Inflammatory macrophage treated with lipopolysaccharide for 1 hour (primary cell): Measurements from ENCODE around the gene SBK3.
"Not testable (repeated sequence)": the region's sequence is repeated elsewhere in the genome, so short reads cannot be mapped to it uniquely, and the experiment has no call there.

Source experiments
- DNase-seq, 2 donors: peaks; one replicate each; pipeline ENCODE4 v3.0.0-alpha.2; 2020 to 2022

Gene SBK3, protein sequence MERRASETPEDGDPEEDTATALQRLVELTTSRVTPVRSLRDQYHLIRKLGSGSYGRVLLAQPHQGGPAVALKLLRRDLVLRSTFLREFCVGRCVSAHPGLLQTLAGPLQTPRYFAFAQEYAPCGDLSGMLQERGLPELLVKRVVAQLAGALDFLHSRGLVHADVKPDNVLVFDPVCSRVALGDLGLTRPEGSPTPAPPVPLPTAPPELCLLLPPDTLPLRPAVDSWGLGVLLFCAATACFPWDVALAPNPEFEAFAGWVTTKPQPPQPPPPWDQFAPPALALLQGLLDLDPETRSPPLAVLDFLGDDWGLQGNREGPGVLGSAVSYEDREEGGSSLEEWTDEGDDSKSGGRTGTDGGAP

DNA sequence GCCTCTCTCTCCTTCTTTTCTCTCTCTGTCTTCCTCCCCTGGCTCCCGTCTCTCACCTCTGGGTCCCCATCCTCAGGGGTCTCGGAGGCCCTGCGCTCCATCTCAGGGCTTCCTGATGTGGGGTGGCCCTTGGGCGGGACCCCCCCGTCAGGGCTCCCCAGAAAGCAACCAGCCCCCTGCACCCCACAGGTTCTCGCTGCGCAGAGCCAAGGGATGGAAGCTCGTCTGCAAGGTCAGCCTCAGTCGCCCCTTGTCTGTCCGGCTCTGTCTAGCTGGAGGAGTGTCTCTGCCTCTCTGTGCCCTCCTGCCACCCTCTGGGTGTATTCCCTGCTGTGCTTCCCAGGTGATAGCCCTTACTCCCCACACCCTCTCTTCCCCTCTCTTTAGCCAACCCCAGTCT lies at the start of gene SBK3:
SBK3 (minus strand) TSS at position 101 of the 400 bp plus-strand sequence; CDS start at position 101, 0 bp downstream.
- DNase-seq: no peak

DNA sequence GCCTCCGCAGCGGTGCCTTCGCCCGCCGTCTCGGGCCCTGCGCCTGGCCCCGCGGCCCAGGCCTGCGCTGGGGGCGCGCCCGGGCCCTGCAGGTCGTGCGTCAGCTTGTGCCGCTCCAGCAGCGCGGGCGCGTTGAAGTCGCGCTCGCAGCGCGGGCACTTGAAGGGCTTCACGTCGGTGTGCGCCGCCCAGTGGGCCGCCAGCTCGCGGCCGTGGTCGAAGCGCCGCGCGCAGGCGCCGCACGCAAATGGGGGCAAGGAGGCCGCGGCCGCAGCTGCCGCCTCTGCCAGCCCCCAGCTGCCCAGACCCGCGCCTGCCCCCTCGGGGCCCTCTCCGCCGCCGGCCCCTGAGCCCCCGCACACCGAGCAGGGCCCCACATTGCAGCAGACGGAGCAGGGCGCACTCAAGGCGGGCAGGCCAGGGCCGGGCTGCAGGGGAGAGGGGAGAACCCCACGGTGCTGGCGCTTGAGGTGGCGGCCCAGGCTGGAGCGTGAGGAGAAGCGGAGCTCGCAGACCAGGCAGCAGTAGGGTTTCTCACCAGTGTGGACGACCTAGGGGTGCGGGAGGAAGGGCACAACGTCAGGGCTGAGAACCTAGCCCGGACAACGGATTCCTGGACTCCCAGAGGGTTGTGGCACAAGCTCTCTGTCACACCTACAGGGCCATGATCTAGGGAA lies 47.9 kb upstream of the SBK3 start:
- DNase-seq: no peak

- no peak for DNase-seq
These were observed 47.2 kb upstream of the SBK3 start for GRCh38 chr19:55592391-55593090.

GRCh38 chr19:55591555-55591954 lies 46.2 kb upstream of the SBK3 start:
- no peak for DNase-seq

- no peak for DNase-seq
These were observed 45.3 kb upstream of the SBK3 start for GRCh38 chr19:55590617-55591016.

DNA sequence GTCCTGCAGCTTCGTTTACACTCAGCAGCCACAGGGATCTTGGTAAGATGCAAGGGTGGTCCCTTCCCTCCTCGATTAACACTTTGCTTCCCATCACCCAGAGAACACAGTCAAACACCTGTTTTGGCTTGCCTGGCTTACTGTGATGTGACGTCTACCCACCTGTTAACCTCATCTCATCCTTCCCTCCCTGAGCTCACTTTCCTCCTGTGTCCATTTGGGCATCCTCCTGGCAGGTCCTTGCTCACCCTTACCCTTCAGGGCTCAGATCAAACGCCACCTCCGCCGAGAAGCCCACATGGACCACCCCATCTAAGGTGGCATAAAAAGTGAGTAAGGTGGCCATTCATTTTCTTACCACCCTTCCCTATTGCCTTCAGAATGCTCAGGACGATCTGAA lies 44.8 kb upstream of the SBK3 start:
- DNase-seq: no peak

DNA sequence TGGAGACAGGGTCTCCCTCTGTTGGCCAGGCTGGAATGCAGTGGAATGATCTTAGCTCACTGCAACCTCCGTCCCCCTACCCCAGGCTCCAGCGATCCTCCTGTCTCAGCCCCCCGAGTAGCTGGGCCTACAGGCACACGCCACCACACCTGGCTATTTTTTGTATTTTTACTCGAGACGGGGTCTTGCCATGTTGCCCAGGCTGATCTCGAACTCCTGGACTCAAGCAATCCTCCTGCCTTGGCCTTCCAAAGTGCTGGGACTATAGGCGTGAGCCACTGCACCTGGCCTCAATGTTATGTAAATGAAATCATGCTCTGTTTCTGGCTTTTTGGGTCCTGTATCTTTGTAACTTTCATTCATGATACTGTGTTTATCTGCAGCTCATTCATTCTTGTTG lies 43.4 kb upstream of the SBK3 start:
- DNase-seq: no peak

DNA sequence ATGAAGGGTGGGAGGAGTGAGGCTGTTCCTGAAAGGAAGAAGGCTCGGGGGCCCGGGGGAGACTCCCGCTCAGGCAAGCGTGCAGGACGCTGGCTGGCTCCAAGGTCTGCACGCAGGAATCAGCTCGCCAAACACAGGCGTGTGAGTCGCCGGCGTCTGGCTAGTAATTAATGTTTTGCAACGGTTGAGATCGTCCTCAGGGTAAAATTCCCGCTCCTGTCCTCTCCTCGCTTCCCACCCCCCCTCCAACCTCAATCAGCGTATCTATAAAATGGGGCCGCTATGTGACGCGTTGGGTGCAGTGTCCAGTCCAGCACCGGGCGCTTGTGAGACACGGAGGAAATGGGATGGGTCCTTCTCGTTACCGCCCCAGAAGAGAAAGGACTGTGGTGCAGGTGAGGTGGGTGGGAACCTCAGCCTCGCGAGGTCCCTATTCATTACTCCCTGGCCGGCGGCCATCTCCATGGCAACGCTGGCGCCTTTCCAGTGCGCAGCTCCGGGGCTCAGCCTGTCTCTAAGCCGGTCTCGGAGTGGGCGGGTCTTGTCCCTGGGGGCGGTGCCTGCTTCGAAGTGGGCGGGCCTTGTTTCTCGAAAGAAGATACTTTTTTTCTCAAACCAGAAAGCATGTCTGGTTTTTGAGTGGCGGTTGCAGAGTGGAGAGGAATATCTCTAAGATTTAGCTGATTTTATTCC lies 41.8 kb upstream of the SBK3 start:
- DNase-seq: peak; percentile 85 to 95

GRCh38 chr19:55585658-55586339 lies 40.5 kb upstream of the SBK3 start:
- no peak for DNase-seq

GRCh38 chr19:55584871-55585270 lies 39.5 kb upstream of the SBK3 start:
- no peak for DNase-seq

DNA sequence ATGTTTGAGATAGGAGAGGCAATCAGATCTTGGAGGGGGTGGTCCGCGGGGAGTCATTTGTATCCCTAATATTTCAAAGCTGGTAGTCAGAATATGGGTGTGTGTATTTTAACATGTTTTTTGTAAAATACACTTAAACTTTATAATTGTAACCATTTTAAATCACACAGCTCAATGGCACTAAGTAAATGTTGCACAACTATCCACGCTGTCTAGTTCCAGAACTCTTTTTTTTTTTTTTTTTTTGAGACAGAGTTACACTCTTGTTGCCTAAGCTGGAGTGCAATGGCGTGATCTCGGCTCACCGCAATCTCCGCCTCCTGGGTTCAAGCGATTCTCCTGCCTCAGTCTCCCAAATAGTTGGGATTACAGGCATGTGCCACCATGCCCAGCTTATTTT lies 38.6 kb upstream of the SBK3 start:
- not testable (repeated sequence) for DNase-seq

GRCh38 chr19:55582284-55582683 lies 36.9 kb upstream of the SBK3 start:
- not testable (repeated sequence) for DNase-seq

DNA sequence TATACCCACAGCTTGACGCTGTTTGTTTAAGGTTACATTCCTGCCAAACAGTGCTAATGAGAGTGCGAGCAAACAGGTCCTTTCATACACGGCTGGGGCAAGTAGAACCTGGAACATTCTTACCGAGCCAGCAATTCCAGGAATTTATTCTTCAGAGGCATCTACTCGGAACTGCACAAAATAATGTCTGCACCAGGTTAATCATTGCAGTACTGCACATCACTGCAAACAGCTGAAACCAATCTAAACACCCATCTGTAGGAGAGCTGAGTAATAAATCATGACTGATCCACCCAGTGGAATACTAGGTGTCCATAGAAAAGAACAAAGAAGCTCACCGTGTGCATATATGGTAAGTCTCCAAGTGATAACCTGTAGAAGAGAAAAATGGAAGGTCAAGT lies 36.5 kb upstream of the SBK3 start:
- no peak for DNase-seq

DNA sequence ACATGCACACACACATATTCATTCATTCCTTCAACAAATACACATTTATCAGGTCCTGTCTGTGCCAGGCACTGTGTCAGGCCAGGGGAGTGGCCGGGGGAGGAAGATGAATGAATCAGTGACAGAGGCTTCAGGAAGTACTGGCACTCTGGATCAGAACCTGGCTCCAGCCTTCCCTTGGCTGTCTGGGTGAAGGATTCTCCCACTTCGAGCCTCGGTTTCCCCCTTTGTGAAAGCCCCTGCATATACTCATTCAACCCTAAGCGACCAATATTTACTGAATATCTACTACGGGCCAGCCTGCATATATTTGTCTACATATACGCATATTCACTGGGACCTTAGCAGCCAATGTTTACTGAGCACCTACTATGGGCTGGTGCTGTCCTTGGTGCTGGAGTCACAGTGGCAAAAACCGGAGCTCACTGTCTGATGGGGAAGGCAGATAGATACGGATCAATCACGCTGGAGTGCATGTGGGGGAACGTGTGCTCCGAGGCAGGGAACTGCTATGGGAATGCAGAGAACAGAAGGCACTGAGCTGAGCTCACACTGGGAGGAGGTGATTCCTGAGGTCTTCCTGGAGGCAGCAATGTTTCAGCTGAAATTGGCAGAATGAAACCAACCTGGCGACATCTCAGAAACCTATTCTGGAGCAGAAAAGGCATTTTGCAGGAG lies 35.9 kb upstream of the SBK3 start:
- DNase-seq: no peak

DNA sequence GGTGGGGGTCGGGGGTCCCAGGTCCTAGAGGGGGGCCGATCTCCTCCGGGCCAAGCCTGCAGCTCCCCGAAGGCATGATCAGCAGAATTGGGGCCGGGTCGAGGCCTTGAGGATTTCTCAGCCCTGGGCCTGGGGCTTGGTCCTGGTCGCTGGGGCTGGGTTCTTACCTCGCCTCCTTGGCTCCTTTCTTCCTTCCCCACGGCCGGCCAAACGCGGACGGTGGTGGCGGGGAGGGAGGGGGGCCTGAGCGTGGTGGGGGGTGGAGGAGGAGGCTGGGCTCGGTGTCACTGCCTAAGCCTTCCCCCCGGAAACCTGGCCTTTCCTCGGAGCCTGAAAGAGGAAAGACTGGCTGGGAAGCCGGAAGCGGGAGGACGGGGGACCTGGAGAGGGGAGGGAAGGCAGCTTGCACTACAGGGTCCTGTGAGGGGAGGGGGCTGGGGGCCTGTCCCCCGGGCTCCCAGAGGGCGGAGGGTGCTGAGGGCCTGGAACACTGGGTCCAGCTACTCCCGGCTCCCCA lies 35.3 kb upstream of the SBK3 start, which contains the start of gene ZNF579:
ZNF579 (minus strand) TSS at position 221 of the 517 bp plus-strand sequence. CDS start 1,209 bp downstream, outside the sequence.
- DNase-seq: peak; percentile 72 to 86

DNA sequence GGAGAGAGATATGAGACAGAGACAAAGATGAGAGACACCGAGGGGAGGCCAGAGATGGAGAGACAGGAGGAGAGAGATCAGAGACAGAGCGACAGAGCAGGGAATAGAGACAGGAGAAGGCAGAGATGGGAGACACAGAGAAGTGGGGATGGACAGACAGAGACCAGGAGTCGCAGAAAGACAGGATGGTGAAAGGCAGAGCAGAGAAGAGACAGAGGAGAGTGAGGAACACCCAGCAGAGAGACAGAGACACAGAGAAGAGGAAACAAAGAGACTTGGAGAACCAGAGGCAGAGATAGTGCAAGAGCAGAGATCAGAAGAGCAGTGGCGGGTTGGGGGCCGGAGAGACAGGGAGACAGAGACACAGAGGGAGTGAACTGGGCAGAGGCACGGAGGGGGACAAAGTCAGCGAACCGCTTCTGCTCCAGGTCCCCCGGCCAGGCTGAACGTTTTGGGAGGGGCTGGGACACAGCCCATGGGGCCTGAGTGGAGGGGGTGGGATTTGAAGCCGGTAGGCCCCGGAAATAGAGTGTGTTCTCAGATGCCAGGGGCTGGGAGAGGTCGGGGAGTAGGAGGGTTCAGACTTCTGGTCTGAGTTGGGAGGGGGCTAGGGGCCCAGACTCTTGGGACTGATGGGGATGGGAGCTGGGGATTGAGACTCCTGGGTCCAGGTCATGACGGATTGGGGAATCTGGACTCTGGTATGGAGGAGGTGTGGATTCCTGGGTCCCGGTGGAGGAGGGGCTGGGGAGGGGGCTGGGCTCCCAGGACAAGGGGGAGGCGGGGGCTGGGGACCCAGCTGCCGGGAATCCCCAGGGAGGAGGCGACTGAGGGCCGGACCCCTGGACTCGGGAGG lies 34.7 kb upstream of the SBK3 start:
- DNase-seq: no peak

DNA sequence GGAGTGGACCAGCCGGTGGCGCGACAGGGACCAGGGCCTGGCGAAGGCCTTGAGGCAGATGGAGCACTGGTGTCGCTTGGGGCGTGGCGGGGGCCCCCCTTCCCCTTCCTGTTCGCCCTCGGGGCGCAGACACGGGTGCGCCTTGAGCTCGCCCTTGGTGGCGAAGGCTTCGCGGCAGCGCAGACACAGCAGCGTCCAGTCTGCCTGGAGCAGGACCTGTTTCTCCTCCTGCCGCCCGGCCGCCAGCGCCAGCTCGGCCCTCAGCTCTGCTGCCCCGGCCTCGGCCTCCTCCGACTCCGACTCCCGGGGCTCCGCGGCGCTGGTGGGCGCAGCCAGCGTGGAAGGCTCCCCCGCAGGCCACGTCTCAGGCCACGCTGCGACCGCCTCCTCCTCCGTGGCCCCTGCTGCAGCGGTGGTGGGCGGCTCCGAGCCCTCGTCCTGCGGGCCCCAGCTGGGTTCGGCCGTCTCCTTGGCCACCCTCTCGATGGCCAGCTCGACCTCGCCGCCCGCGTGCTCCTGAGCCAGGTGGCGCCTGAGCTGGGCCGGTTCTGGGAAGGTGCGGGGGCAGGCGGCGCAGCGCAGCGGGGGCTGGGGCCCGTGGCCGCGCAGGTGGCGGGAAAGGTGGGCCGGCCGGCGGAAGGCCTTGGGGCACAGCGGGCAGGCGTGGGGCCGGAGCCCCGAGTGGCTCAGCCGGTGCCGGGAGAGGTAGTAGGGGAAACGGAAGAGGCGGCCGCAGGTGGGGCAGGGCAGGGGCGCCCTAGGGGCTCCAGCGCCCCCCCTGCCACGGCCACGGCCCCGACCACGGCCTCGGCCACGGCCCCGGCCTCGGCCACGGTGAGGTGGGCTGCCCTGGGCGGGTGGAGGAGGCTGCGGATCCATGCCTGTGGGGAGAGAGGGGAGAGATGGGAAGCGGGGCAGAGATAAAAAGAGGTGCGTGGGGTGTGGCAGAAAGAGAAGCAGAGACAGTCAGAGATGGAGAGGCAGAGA lies 33.7 kb upstream of the SBK3 start:
- no peak for DNase-seq

DNA sequence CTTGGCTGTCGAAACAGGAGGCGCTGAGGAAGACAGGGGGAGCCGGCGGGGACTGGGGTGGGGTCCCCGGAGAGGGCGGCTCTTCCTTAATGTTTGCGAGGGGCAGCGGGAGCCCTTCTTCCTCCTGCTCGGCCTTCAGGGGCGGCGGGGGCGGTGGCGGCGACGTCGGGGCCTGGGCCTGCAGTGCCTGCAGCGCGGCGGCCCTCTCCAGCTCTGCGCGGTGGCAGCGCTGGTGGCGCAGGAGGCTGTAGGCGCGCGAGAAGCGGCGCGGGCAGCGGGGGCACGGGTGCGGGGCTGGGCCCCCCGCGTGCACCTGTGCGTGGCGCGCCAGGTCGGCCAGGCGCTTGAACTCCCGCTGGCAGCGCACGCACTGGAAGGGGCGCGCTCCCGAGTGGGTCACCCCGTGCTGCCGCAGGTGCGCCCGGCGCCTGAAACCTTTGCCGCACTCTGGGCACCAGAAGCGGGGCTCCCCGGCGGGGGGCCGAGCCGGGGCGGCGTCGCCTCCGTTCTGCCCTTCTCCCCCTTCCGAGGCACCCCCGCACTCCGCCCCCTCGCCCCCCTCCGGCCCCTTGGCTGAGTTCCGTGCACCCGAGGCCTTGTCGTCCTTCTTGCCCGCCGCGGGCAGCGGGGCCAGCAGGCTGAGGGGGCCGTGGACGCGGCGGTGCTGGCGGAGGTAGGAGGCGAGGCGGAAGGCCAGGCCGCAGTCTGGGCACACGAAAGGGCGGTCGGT lies 32.9 kb upstream of the SBK3 start:
- no peak for DNase-seq

DNA sequence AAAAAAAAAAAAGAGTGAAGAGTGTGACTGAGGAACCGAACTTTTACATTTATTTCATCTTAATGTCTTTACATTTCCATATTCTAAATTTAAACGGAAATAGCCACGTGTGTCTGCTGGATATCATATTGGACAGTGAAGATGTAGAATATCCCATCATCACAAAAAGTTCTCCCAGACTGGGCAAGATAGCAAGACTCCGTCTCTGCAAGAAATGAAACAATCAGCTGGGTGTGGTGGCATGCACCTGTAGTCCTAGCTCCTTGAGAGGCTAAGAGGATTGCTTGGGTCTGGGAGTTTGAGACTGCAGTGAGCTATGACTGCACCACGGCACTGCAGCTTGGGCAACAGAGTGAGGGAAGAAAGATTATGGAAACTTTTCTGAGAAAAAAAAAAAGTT lies 31.4 kb upstream of the SBK3 start:
- no peak for DNase-seq
